Colonic mucosa (tissue), 4 donors: ENCODE results near the gene UBE2Q1. TPM values are rescaled to one million over a fixed set of nuclear protein-coding genes. Genes with fewer than 3 reads are reported as not detected.

Source experiments
- DNase-seq: peaks from one replicate; pipeline ENCODE4 v3.0.0-alpha.2; 2020
- H3K27ac ChIP-seq: fragments of 200-600 bp; one replicate; pipeline ENCODE4 v1.8.0; 2021
- H3K27me3 ChIP-seq: fragments of 200-600 bp; one replicate; pipeline ENCODE4 v1.8.0; 2021
- H3K36me3 ChIP-seq: fragments of 200-600 bp; one replicate; pipeline ENCODE4 v1.8.0; 2021
- H3K4me1 ChIP-seq: fragments of 200-600 bp; one replicate; pipeline ENCODE4 v1.8.0; 2021; ENCODE audit warnings: mild to moderate bottlenecking
- H3K4me3 ChIP-seq: fragments of 200-600 bp; one replicate; pipeline ENCODE4 v1.8.0; 2021
- H3K9ac ChIP-seq, 2 donors: one replicate each; pipeline ENCODE4 v1.7.0; 2013; ENCODE audit warnings: control low read depth in 2 of 2, low read depth in 2 of 2, low read length in 2 of 2
- H3K9me3 ChIP-seq: fragments of 200-600 bp; one replicate; pipeline ENCODE4 v1.8.0; 2021
- CTCF ChIP-seq: fragments of 200-600 bp; IDR thresholded peaks from one replicate; pipeline ENCODE4 v1.8.0; 2022; ENCODE audit warnings: antibody characterized with exemption, mild to moderate bottlenecking
- intact Hi-C: fragments of 100-400 bp; cut with DNase I; formaldehyde crosslinking; loops from one replicate; pipeline ENCODE4 v1.14.1; 2022
- total RNA-seq, 2 donors: library from RNA; stranded (reverse); fragmentation: NEBNext Ultra II Directional in 1 of 2; extraction: Animal tissue kit (Norgen Biotek cat#: 25700) in 1 of 2; gene quantifications; one replicate each; pipeline ENCODE4 v1.2.1, GENCODE V29; 2021
- donor health status: healthy.
- donor health status: DM: no; HTN: no; CAD: no.
- donor health status: DM: no; HTN: no; CAD: no.

Gene UBE2Q1
- total RNA-seq, 2 donors from 2014 or later: 74.1 to 86.1 TPM

GRCh38 chr1:154584267-154584994, 26.0 kb upstream of the UBE2Q1 start:
- peak overlapping the region in 1 of 2 donors; percentile 35 for H3K9ac ChIP-seq
- no peak for DNase-seq
- peaks cover 67% of the 10 kb centered on the region for H3K36me3 ChIP-seq
- H3K4me3 ChIP-seq: no peak overlapping the region
- H3K4me1 ChIP-seq: no peaks in the 10 kb centered on the region
- no peak overlapping the region for H3K27ac ChIP-seq
- intact Hi-C loops: no loop called here
- no peaks in the 10 kb centered on the region for H3K9me3 ChIP-seq
- no peaks in the 10 kb centered on the region for H3K27me3 ChIP-seq
- no peak for TF ChIP-seq CTCF

- TF ChIP-seq CTCF: no peak
- DNase-seq: no peak
- intact Hi-C loops: no loop called here
- H3K9ac ChIP-seq: peak overlapping the region in 1 of 2 donors; percentile 35
- peaks cover 60% of the 10 kb centered on the region for H3K36me3 ChIP-seq
- H3K4me1 ChIP-seq: no peaks in the 10 kb centered on the region
- no peak overlapping the region for H3K27ac ChIP-seq
- no peaks in the 10 kb centered on the region for H3K27me3 ChIP-seq
- H3K4me3 ChIP-seq: no peak overlapping the region
- H3K9me3 ChIP-seq: no peaks in the 10 kb centered on the region
Measured at GRCh38 chr1:154583773-154584172, 25.3 kb upstream of the UBE2Q1 start.

GRCh38 chr1:154582885-154583284, 24.4 kb upstream of the UBE2Q1 start:
- TF ChIP-seq CTCF: no peak
- H3K4me1 ChIP-seq: no peaks in the 10 kb centered on the region
- no peak overlapping the region for H3K4me3 ChIP-seq
- peaks cover 51% of the 10 kb centered on the region for H3K36me3 ChIP-seq
- intact Hi-C loops: no loop called here
- no peak overlapping the region for H3K27ac ChIP-seq
- no peak for DNase-seq
- H3K9me3 ChIP-seq: no peaks in the 10 kb centered on the region
- H3K9ac ChIP-seq: no peak overlapping the region
- H3K27me3 ChIP-seq: no peaks in the 10 kb centered on the region

GRCh38 chr1:154581766-154582165, 23.3 kb upstream of the UBE2Q1 start:
- no peak for DNase-seq
- Histone ChIP-seq H3K4me1 (no peaks in the 10 kb centered on the region), H3K4me3 (no peak overlapping the region), H3K27ac (no peak overlapping the region), H3K9ac (no peak overlapping the region), H3K36me3 (peaks cover 43% of the 10 kb centered on the region), H3K27me3 (no peaks in the 10 kb centered on the region), H3K9me3 (no peaks in the 10 kb centered on the region)
- TF ChIP-seq CTCF: no peak
- intact Hi-C loops: no loop called here

GRCh38 chr1:154579374-154579773, 20.9 kb upstream of the UBE2Q1 start:
- intact Hi-C loops: no loop called here
- H3K36me3 ChIP-seq: peaks cover 20% of the 10 kb centered on the region

More at GRCh38 chr1:154579374-154579773, 20.9 kb upstream of the UBE2Q1 start:
- Histone ChIP-seq H3K27me3 (no peaks in the 10 kb centered on the region), H3K4me1 (no peaks in the 10 kb centered on the region), H3K9me3 (no peaks in the 10 kb centered on the region), H3K4me3 (no peak overlapping the region), H3K27ac (no peak overlapping the region), H3K9ac (no peak overlapping the region)
- TF ChIP-seq CTCF: no peak
- no peak for DNase-seq
